IMR-90 (cell line): ENCODE measurements around the gene SERPINA12. TPM values are rescaled to one million over a fixed set of nuclear protein-coding genes. Genes with fewer than 3 reads are reported as not detected.

ENCODE experiments used
- ATAC-seq: fragments of 200-7000 bp; cut with Tn5 transposase; 2 replicates; pipeline ENCODE4 v1.9.1; 2020; ENCODE audit warnings: low read depth, mild to moderate bottlenecking, moderate library complexity
- BruUV-seq: library from RNA; stranded (reverse); fragments of 400-500 nt; replicated peaks from 2 replicates; lab custom pipeline; 2021; lab: Mats Ljungman, UMichigan
- CTCF ChIA-PET: fragments of 300-600 bp; formaldehyde crosslinking; extraction: SDS; loops from one replicate; lab custom pipeline; 2021; ENCODE audit warnings: antibody characterized with exemption; lab: Yijun Ruan, JAX
- POLR2A ChIA-PET: fragments of 300-600 bp; sonication (Branson Sonifier 250); formaldehyde crosslinking; loops from one replicate; lab custom pipeline; 2022; ENCODE audit warnings: antibody characterized with exemption; ENCODE audit not compliant: unreplicated experiment; lab: Charles Lee
- DNase-seq: peaks from one replicate; pipeline ENCODE4 v3.0.0; 2013
- H2AFZ ChIP-seq: replicated peaks from 2 replicates; pipeline ENCODE3; 2013; ENCODE audit warnings: low read length, mild to moderate bottlenecking; ENCODE audit not compliant: poor library complexity
- H2AK5ac ChIP-seq: 2 replicates; pipeline ENCODE4 v1.6.1; 2013; ENCODE audit warnings: low read depth, low read length, inconsistent platforms
- H2AK9ac ChIP-seq: replicated peaks from 2 replicates; pipeline ENCODE3; 2013; ENCODE audit warnings: mild to moderate bottlenecking, low read depth, low read length, moderate library complexity; ENCODE audit not compliant: poor library complexity
- H2BK120ac ChIP-seq: 2 replicates; pipeline ENCODE4 v1.6.1; 2013; ENCODE audit warnings: low read depth, low read length, inconsistent platforms
- H2BK15ac ChIP-seq: 3 replicates; pipeline ENCODE4 v1.6.1; 2013; ENCODE audit warnings: low read depth, low read length, inconsistent platforms
- H2BK20ac ChIP-seq: 2 replicates; pipeline ENCODE4 v1.6.1; 2013; ENCODE audit warnings: low read depth, mild to moderate bottlenecking, inconsistent platforms, low read length, moderate library complexity
- H2BK5ac ChIP-seq: 2 replicates; pipeline ENCODE4 v1.6.1; 2013; ENCODE audit warnings: mild to moderate bottlenecking, low read depth, low read length, inconsistent platforms; ENCODE audit not compliant: poor library complexity, severe bottlenecking
- H3K14ac ChIP-seq: replicated peaks from 2 replicates; pipeline ENCODE4 v1.6.1; 2013; ENCODE audit warnings: low read depth, low read length, inconsistent platforms
- H3K18ac ChIP-seq: 2 replicates; pipeline ENCODE4 v1.6.1; 2013; ENCODE audit warnings: low read depth, low read length, control low read depth
- H3K23ac ChIP-seq: 2 replicates; pipeline ENCODE4 v1.6.1; 2013; ENCODE audit warnings: low read depth, low read length, inconsistent platforms
- H3K27ac ChIP-seq: 2 replicates; pipeline ENCODE4 v1.5.1; 2013; ENCODE audit warnings: mild to moderate bottlenecking, control low read depth, low read length; ENCODE audit not compliant: insufficient read depth
- H3K27me3 ChIP-seq: 2 replicates; pipeline ENCODE4 v1.6.1; 2013; ENCODE audit warnings: low read length; ENCODE audit not compliant: control insufficient read depth, insufficient read depth
- H3K36me3 ChIP-seq: 2 replicates; pipeline ENCODE4 v1.6.1; 2013; ENCODE audit warnings: low read length, mixed read lengths; ENCODE audit not compliant: control insufficient read depth, insufficient read depth
- H3K4ac ChIP-seq: 2 replicates; pipeline ENCODE4 v1.6.1; 2013; ENCODE audit warnings: low read depth, low read length, inconsistent platforms
- H3K4me1 ChIP-seq: 2 replicates; pipeline ENCODE4 v1.6.1; 2013; ENCODE audit warnings: low read length, mixed read lengths; ENCODE audit not compliant: control insufficient read depth, insufficient read depth
- H3K4me2 ChIP-seq: 2 replicates; pipeline ENCODE4 v1.6.1; 2013; ENCODE audit warnings: low read depth, mild to moderate bottlenecking, control low read depth, low read length, moderate library complexity
- H3K4me3 ChIP-seq: 2 replicates; pipeline ENCODE4 v1.5.1; 2013; ENCODE audit warnings: low read depth, mild to moderate bottlenecking, control low read depth, low read length, moderate library complexity; ENCODE audit not compliant: insufficient read depth
- H3K56ac ChIP-seq: 2 replicates; pipeline ENCODE4 v1.6.1; 2013; ENCODE audit warnings: low read length, inconsistent platforms; ENCODE audit not compliant: insufficient read depth; ENCODE audit errors: extremely low read depth
- H3K79me1 ChIP-seq, 2 experiments: 2 replicates each; pipeline ENCODE4 v1.6.1; 2013; ENCODE audit warnings: low read length in 2 of 2, inconsistent platforms in 1 of 2, low read depth in 1 of 2
- H3K9ac ChIP-seq: 2 replicates; pipeline ENCODE4 v1.6.1; 2013; ENCODE audit warnings: low read depth, low read length, control low read depth
- H3K9me1 ChIP-seq: 2 replicates; pipeline ENCODE4 v1.6.1; 2013; ENCODE audit warnings: low read length, inconsistent platforms; ENCODE audit not compliant: insufficient read depth
- H3K9me3 ChIP-seq: 2 replicates; pipeline ENCODE4 v1.6.1; 2013; ENCODE audit warnings: low read length; ENCODE audit not compliant: control insufficient read depth, insufficient read depth
- H4K20me1 ChIP-seq: 2 replicates; pipeline ENCODE4 v1.6.1; 2013; ENCODE audit warnings: low read length, inconsistent platforms; ENCODE audit not compliant: insufficient read depth
- H4K5ac ChIP-seq: 2 replicates; pipeline ENCODE4 v1.6.1; 2013; ENCODE audit warnings: mild to moderate bottlenecking, low read depth, low read length, control low read depth
- H4K8ac ChIP-seq, 2 experiments: 2 replicates each; pipeline ENCODE4 v1.6.1; 2013; ENCODE audit warnings: low read depth in 2 of 2, low read length in 2 of 2, control low read depth in 1 of 2, inconsistent platforms in 1 of 2
- H4K91ac ChIP-seq: 2 replicates; pipeline ENCODE4 v1.6.1; 2013; ENCODE audit warnings: low read depth, low read length, inconsistent platforms; ENCODE audit not compliant: insufficient read depth
- BHLHE40 ChIP-seq: fragments of 150-350 bp; IDR thresholded peaks from 2 replicates; pipeline ENCODE4 v1.6.1; 2016; ENCODE audit warnings: mild to moderate bottlenecking, low read depth, low read length
- CHD1 ChIP-seq: IDR thresholded peaks from 2 replicates; pipeline ENCODE4 v1.6.1; 2012; ENCODE audit warnings: low read depth, low read length, improper control_type of control experiment
- FOS ChIP-seq: fragments of 150-350 bp; IDR thresholded peaks from 2 replicates; pipeline ENCODE4 v1.6.1; 2016; ENCODE audit warnings: low read depth, low read length
- NFE2L2 ChIP-seq: fragments of 150-350 bp; IDR thresholded peaks from 2 replicates; pipeline ENCODE4 v1.6.1; 2016; ENCODE audit warnings: low read depth, mild to moderate bottlenecking, low read length
- POLR2A ChIP-seq: IDR thresholded peaks from 2 replicates; pipeline ENCODE4 v1.6.1; 2012; ENCODE audit warnings: mild to moderate bottlenecking, low read depth, low read length
- RAD21 ChIP-seq: IDR thresholded peaks from 2 replicates; pipeline ENCODE4 v1.6.1; 2012; ENCODE audit warnings: low read length, improper control_type of control experiment
- SMC3 ChIP-seq: fragments of 150-350 bp; IDR thresholded peaks from 2 replicates; pipeline ENCODE4 v1.6.1; 2016; ENCODE audit warnings: low read depth, mild to moderate bottlenecking, antibody characterized with exemption, low read length, moderate library complexity
- USF2 ChIP-seq: fragments of 150-350 bp; IDR thresholded peaks from 2 replicates; pipeline ENCODE4 v1.6.1; 2017; ENCODE audit warnings: mild to moderate bottlenecking, antibody characterized with exemption, low read length, low read depth
- WGBS, 2 experiments: methylation state at CpG; one replicate each; pipeline versions ENCODE4 v1.1.5 to v1.1.7; 2013; ENCODE audit warnings: missing lambda C conversion rate in 2 of 2; ENCODE audit not compliant: insufficient read length in 1 of 2; ENCODE audit errors: extremely low coverage in 2 of 2; 5-methylcytosine and 5-hydroxymethylcytosine counted together
- dilution Hi-C: fragments of 300-500 bp; cut with HindIII; formaldehyde crosslinking; loops from one replicate; pipeline ENCODE4 v1.14.3; 2018; ENCODE audit warnings: low sequenced_read_pairs; ENCODE audit not compliant: unreplicated experiment
- in situ Hi-C: fragments of 300-500 bp; cut with MboI; formaldehyde crosslinking; loops from 3 replicates; pipeline ENCODE4 v1.14.3; 2019; ENCODE audit warnings: low sequenced_read_pairs, inconsistent platforms, mixed read lengths
- intact Hi-C: fragments of 100-400 bp; cut with micrococcal nuclease; formaldehyde crosslinking; loops from 2 replicates; pipeline ENCODE4 v1.10.0; 2022
- polyA plus RNA-seq, 3 experiments: library from polyadenylated mRNA; depleted of rRNA; stranded (reverse); fragments of >200 nt; gene quantifications; 2 replicates each; pipeline ENCODE4 v1.2.3, GENCODE V29; 2012; ENCODE audit warnings: low replicate concordance in 1 of 3
- total RNA-seq: library from RNA; depleted of rRNA; stranded (reverse); fragments of >200 nt; gene quantifications from 2 replicates; pipeline ENCODE4 v1.2.3, GENCODE V29; 2012
- TF ChIP-seq, protein P1 (sequence below): conservative IDR thresholded peaks from 2 replicates; pipeline ENCODE4 v1.5.1; 2012; ENCODE audit warnings: mild to moderate bottlenecking, low read depth, low read length, improper control_type of control experiment

SERPINA12 gene
- total and polyA plus RNA-seq, 2 of the 4 experiments (the other 2 are of a cell fraction), result not detected

DNA sequence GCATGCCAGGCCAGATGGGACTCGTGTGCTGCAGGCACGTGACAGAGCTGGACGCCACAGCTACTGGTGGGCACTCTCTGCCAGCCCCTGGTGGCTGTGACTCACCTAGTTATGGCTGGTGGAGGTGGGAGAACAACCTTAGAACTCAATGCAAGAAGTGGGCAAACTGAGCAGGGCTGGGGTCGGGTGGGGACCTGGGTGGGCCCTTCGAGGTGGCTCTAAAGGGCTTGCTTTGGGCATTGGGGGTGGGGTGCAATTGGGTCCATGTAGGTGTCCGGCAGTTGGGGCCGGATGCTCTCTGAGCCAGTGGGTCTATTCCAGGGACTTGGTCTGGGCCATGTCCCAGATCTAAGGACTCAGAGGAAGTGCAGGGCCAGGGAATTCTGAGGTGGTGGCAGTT is 5.1 kb upstream of the SERPINA12 start:
- no peak overlapping the region for H3K14ac ChIP-seq
- no peak overlapping the region for H3K23ac ChIP-seq
- H3K4ac ChIP-seq, result no peak overlapping the region
- H3K36me3 ChIP-seq, result no peaks in the 10 kb centered on the region
- no peak overlapping the region for H2AK5ac ChIP-seq
- H4K8ac ChIP-seq, result no peak overlapping the region
- in situ Hi-C loops, result no loop called here
- POLR2A ChIA-PET, result no interaction called here
- intact Hi-C loops, result no loop called here
- H3K18ac ChIP-seq, result no peak overlapping the region
- H2AFZ ChIP-seq, result no peak overlapping the region
- DNase-seq, result no peak
- H3K4me3 ChIP-seq, result no peak overlapping the region
- H2BK15ac ChIP-seq, result no peak overlapping the region
- WGBS, 2 experiments, result 30% methylated on average over 5 of the region's 7 CpGs; no CpG with 5 or more reads in 1 of the 2 experiments
- H4K91ac ChIP-seq, result no peak overlapping the region
- TF ChIP-seq RAD21 (no peak), NFE2L2 (no peak), CHD1 (no peak), FOS (no peak), SMC3 (no peak), BHLHE40 (no peak), POLR2A (no peak), USF2 (no peak)
- TF ChIP-seq, protein P1, sequence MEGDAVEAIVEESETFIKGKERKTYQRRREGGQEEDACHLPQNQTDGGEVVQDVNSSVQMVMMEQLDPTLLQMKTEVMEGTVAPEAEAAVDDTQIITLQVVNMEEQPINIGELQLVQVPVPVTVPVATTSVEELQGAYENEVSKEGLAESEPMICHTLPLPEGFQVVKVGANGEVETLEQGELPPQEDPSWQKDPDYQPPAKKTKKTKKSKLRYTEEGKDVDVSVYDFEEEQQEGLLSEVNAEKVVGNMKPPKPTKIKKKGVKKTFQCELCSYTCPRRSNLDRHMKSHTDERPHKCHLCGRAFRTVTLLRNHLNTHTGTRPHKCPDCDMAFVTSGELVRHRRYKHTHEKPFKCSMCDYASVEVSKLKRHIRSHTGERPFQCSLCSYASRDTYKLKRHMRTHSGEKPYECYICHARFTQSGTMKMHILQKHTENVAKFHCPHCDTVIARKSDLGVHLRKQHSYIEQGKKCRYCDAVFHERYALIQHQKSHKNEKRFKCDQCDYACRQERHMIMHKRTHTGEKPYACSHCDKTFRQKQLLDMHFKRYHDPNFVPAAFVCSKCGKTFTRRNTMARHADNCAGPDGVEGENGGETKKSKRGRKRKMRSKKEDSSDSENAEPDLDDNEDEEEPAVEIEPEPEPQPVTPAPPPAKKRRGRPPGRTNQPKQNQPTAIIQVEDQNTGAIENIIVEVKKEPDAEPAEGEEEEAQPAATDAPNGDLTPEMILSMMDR, result no peak
- CTCF ChIA-PET, result no interaction called here
- no peaks in the 10 kb centered on the region for H3K79me1 ChIP-seq
- BruUV-seq, result no TSS peak
- no peak overlapping the region for H3K4me2 ChIP-seq
- H2BK120ac ChIP-seq, result no peak overlapping the region
- H4K20me1 ChIP-seq, result no peaks in the 10 kb centered on the region
- no peak overlapping the region for H2AK9ac ChIP-seq
- H2BK20ac ChIP-seq, result no peak overlapping the region
- no peaks in the 10 kb centered on the region; the same call in 1 of the 2 replicates for H3K27me3 ChIP-seq
- dilution Hi-C loops, result no loop called here
- no peak overlapping the region for H3K27ac ChIP-seq
- H2BK5ac ChIP-seq, result no peak overlapping the region
- H3K56ac ChIP-seq, result no peak overlapping the region
- no peaks in the 10 kb centered on the region for H3K4me1 ChIP-seq
- no peaks in the 10 kb centered on the region for H3K9me1 ChIP-seq
- no peak overlapping the region for H3K9ac ChIP-seq
- H4K5ac ChIP-seq, result no peak overlapping the region
- ATAC-seq, result no peak
- peaks cover 2% of the 10 kb centered on the region; the same call in 1 of the 2 replicates for H3K9me3 ChIP-seq
